Measurements from ENCODE around the gene GLRB. TPM values are rescaled to one million over a fixed set of nuclear protein-coding genes. Genes with fewer than 3 reads are reported as not detected.

Gene GLRB
- total RNA-seq, 1 experiment from 2014 or later = 9.1 TPM

DNA sequence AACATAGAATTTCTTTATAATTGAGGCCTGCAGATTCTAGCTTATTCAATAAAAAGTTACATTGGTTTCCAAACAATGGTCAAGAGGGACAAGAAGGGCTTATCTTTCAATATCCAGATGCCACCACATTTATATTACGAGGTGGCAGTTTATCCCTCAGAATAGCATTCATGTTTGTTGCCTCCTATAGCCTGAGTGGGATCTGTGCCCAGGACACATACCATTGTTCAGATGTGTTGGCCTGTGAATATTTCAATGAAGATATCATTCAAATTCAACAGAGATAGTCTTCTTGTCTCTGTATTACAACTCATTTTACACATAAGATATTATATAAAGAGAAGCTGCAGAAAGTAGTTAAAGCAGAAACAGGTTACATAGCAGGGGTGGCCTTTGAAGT, 20.5 kb downstream of the GLRB start:
- CTCF ChIA-PET = no interaction called here
- Mint-ChIP-seq H3K27ac (ENCODE audit: unreplicated experiment) (no peak overlapping the region), H3K27me3 (ENCODE audit: unreplicated experiment) (no peaks in the 10 kb centered on the region), H3K4me1 (ENCODE audit: low read depth, unreplicated experiment) (peaks cover 8% of the 10 kb centered on the region), H3K4me3 (ENCODE audit: low read depth, unreplicated experiment) (no peak overlapping the region), H3K9me3 (ENCODE audit: low read depth, unreplicated experiment) (no peaks in the 10 kb centered on the region), H3K36me3 (ENCODE audit: insufficient read depth, unreplicated experiment) (no peaks in the 10 kb centered on the region)
- no TSS peak for BruUV-seq (replicated peaks)
- TF ChIP-seq, protein P1, sequence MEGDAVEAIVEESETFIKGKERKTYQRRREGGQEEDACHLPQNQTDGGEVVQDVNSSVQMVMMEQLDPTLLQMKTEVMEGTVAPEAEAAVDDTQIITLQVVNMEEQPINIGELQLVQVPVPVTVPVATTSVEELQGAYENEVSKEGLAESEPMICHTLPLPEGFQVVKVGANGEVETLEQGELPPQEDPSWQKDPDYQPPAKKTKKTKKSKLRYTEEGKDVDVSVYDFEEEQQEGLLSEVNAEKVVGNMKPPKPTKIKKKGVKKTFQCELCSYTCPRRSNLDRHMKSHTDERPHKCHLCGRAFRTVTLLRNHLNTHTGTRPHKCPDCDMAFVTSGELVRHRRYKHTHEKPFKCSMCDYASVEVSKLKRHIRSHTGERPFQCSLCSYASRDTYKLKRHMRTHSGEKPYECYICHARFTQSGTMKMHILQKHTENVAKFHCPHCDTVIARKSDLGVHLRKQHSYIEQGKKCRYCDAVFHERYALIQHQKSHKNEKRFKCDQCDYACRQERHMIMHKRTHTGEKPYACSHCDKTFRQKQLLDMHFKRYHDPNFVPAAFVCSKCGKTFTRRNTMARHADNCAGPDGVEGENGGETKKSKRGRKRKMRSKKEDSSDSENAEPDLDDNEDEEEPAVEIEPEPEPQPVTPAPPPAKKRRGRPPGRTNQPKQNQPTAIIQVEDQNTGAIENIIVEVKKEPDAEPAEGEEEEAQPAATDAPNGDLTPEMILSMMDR (IDR thresholded peaks at IDR 0.05; ENCODE audit: unreplicated experiment) = no peak
- no peak for DNase-seq
- intact Hi-C loops (cut with micrococcal nuclease; ENCODE audit: unreplicated experiment) = no loop called here

GRCh38 chr4:157099506-157099905, 23.6 kb downstream of the GLRB start:
- no TSS peak for BruUV-seq (replicated peaks)
- Mint-ChIP-seq H3K9me3 (ENCODE audit: low read depth, unreplicated experiment) (no peaks in the 10 kb centered on the region), H3K27me3 (ENCODE audit: unreplicated experiment) (no peaks in the 10 kb centered on the region), H3K4me1 (ENCODE audit: low read depth, unreplicated experiment) (peaks cover 8% of the 10 kb centered on the region), H3K36me3 (ENCODE audit: insufficient read depth, unreplicated experiment) (no peaks in the 10 kb centered on the region), H3K4me3 (ENCODE audit: low read depth, unreplicated experiment) (no peak overlapping the region), H3K27ac (ENCODE audit: unreplicated experiment) (no peak overlapping the region)
- no peak for DNase-seq
- TF ChIP-seq, protein P1 (IDR thresholded peaks at IDR 0.05; ENCODE audit: unreplicated experiment) = no peak
- intact Hi-C loops (cut with micrococcal nuclease; ENCODE audit: unreplicated experiment) = no loop called here
- CTCF ChIA-PET = interaction anchor here (0.7 kb wide), 2 partner anchors 17 to 612 kb away, joined by 3 to 5 read pairs; no protein-coding TSS in a partner anchor

DNA sequence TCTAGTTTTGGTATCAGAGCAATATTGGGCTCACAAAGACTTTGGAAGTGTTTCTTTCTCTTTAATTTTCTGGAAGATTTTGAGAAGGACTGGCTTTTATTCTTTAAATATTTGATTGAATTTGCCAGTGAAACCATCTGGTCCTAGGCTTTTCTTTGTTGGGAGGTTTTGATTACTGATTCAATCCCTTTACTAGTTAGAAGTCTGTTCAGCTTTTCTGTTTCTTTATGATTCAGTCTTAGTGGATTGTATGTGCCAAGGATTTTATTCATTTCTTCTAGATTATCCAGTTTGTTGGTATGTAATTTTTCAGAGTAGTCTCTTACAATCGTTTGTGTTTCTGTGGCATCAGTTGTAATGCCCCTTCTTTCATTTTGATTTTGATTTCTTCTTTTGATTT, 28.6 kb downstream of the GLRB start:
- Mint-ChIP-seq H3K9me3 (ENCODE audit: low read depth, unreplicated experiment) (no peaks in the 10 kb centered on the region), H3K4me3 (ENCODE audit: low read depth, unreplicated experiment) (no peak overlapping the region), H3K36me3 (ENCODE audit: insufficient read depth, unreplicated experiment) (no peaks in the 10 kb centered on the region), H3K27me3 (ENCODE audit: unreplicated experiment) (no peaks in the 10 kb centered on the region), H3K27ac (ENCODE audit: unreplicated experiment) (no peak overlapping the region), H3K4me1 (ENCODE audit: low read depth, unreplicated experiment) (no peaks in the 10 kb centered on the region)
- CTCF ChIA-PET = no interaction called here
- no peak for DNase-seq
- intact Hi-C loops (cut with micrococcal nuclease; ENCODE audit: unreplicated experiment) = no loop called here
- BruUV-seq (replicated peaks) = no TSS peak
- TF ChIP-seq, protein P1 (IDR thresholded peaks at IDR 0.05; ENCODE audit: unreplicated experiment) = no peak

GRCh38 chr4:157114671-157115070, 38.7 kb downstream of the GLRB start:
- TF ChIP-seq, protein P1 (IDR thresholded peaks at IDR 0.05; ENCODE audit: unreplicated experiment) = no peak
- Mint-ChIP-seq H3K27me3 (ENCODE audit: unreplicated experiment) (no peaks in the 10 kb centered on the region), H3K36me3 (ENCODE audit: insufficient read depth, unreplicated experiment) (no peaks in the 10 kb centered on the region), H3K27ac (ENCODE audit: unreplicated experiment) (no peak overlapping the region), H3K9me3 (ENCODE audit: low read depth, unreplicated experiment) (no peaks in the 10 kb centered on the region), H3K4me1 (ENCODE audit: low read depth, unreplicated experiment) (peaks cover 10% of the 10 kb centered on the region), H3K4me3 (ENCODE audit: low read depth, unreplicated experiment) (no peak overlapping the region)
- CTCF ChIA-PET = interaction anchor here (0.7 kb wide), 2 partner anchors 388 to 797 kb away, joined by 4 to 10 read pairs; no protein-coding TSS in a partner anchor
- BruUV-seq (replicated peaks) = no TSS peak
- no peak for DNase-seq
- intact Hi-C loops (cut with micrococcal nuclease; ENCODE audit: unreplicated experiment) = no loop called here

Measured in Calu3 (cell line).